Stimulated activated naive CD8-positive, alpha-beta T cell treated with anti-CD3 and anti-CD28 coated beads, Interleukin-15, Interleukin-2, amounts not matched to agents 100 ng/mL and 50 ng/mL, for 24 hours (primary cell): ENCODE results near the gene ANKRD34C.
"Not testable (repeated sequence)": the region's sequence is repeated elsewhere in the genome, so short reads cannot be mapped to it uniquely, and the experiment has no call there.

Experiments
- H3K27ac Mint-ChIP-seq: one replicate; pipeline ENCODE4 v1.8.0; 2021; ENCODE audit warnings: mild to moderate bottlenecking, mixed read lengths
- H3K27me3 Mint-ChIP-seq: one replicate; pipeline ENCODE4 v1.8.0; 2021; ENCODE audit warnings: mixed read lengths
- H3K36me3 Mint-ChIP-seq: one replicate; pipeline ENCODE4 v1.8.0; 2021; ENCODE audit warnings: low read depth, mixed read lengths
- H3K4me1 Mint-ChIP-seq: one replicate; pipeline ENCODE4 v1.8.0; 2021; ENCODE audit warnings: low read depth, mixed read lengths
- H3K4me3 Mint-ChIP-seq: one replicate; pipeline ENCODE4 v1.8.0; 2021; ENCODE audit warnings: mild to moderate bottlenecking, mixed read lengths
- H3K9me3 Mint-ChIP-seq: one replicate; pipeline ENCODE4 v1.8.0; 2021; ENCODE audit warnings: mixed read lengths

Gene ANKRD34C

GRCh38 chr15:79299126-79299840 lies 16.8 kb downstream of the ANKRD34C start:
- H3K27ac Mint-ChIP-seq, result no peak overlapping the region
- H3K9me3 Mint-ChIP-seq, result no peaks in the 10 kb centered on the region
- H3K4me1 Mint-ChIP-seq, result no peaks in the 10 kb centered on the region
- H3K36me3 Mint-ChIP-seq, result no peaks in the 10 kb centered on the region
- H3K27me3 Mint-ChIP-seq, result peaks cover 54% of the 10 kb centered on the region
- no peak overlapping the region for H3K4me3 Mint-ChIP-seq

GRCh38 chr15:79299841-79300235 lies 17.3 kb downstream of the ANKRD34C start:
- peaks cover 59% of the 10 kb centered on the region for H3K27me3 Mint-ChIP-seq
- H3K4me3 Mint-ChIP-seq, result no peak overlapping the region
- H3K27ac Mint-ChIP-seq, result no peak overlapping the region
- no peaks in the 10 kb centered on the region for H3K36me3 Mint-ChIP-seq
- H3K9me3 Mint-ChIP-seq, result no peaks in the 10 kb centered on the region
- H3K4me1 Mint-ChIP-seq, result no peaks in the 10 kb centered on the region

GRCh38 chr15:79307251-79307650 lies 24.7 kb downstream of the ANKRD34C start:
- Mint-ChIP-seq H3K27me3 (peaks cover 38% of the 10 kb centered on the region), H3K27ac (peak overlapping the region; percentile 64), H3K4me1 (peaks cover 45% of the 10 kb centered on the region), H3K4me3 (peak overlapping the region; percentile 30), H3K9me3 (no peaks in the 10 kb centered on the region), H3K36me3 (peaks cover 6% of the 10 kb centered on the region)

DNA sequence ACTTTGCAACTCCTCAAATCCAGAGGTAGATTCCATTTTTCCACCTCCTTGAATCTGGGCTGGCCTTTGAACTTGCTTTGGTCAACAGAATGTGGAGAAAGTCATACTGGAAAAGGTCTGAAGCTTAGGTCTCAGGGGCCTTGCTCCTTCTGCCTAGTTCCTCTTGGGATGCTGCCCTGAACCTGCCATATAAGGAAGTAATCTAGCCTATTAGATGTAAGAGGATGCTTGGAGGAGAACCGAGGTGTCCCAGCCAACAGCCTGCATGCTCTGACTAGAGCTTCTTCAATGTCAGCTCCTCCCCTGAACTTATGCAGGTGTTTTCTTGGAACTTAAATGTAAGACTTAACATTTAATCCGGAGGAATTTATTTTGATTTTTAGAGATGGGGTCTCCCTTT lies 26.4 kb downstream of the ANKRD34C start:
- Mint-ChIP-seq H3K9me3 (no peaks in the 10 kb centered on the region), H3K27ac (no peak overlapping the region), H3K27me3 (peaks cover 31% of the 10 kb centered on the region), H3K36me3 (peaks cover 17% of the 10 kb centered on the region), H3K4me3 (no peak overlapping the region), H3K4me1 (peaks cover 62% of the 10 kb centered on the region)

DNA sequence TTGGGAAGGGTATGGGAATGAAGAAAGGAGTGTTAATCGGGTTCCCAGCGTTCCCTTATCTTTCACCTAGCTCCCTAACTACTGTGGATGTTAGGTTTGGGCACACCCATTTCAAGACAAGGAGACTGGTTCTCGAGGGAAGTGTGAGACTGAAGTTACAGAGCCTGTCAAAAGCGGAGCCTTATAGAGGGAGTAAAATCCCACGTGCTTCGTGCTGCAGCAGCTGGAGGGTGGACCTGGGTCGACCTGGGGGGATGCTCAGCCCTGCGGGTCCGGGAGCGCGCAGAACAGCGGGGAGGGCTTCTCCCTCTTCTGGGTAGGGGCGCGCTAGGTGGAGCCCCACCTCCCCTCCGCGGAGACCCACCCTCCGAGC lies 28.1 kb downstream of the ANKRD34C start:
- Mint-ChIP-seq H3K36me3 (peaks cover 34% of the 10 kb centered on the region), H3K27me3 (peaks cover 18% of the 10 kb centered on the region), H3K27ac (peak overlapping the region; percentile 74), H3K9me3 (no peaks in the 10 kb centered on the region), H3K4me1 (peaks cover 63% of the 10 kb centered on the region), H3K4me3 (peak overlapping the region; percentile 93)

DNA sequence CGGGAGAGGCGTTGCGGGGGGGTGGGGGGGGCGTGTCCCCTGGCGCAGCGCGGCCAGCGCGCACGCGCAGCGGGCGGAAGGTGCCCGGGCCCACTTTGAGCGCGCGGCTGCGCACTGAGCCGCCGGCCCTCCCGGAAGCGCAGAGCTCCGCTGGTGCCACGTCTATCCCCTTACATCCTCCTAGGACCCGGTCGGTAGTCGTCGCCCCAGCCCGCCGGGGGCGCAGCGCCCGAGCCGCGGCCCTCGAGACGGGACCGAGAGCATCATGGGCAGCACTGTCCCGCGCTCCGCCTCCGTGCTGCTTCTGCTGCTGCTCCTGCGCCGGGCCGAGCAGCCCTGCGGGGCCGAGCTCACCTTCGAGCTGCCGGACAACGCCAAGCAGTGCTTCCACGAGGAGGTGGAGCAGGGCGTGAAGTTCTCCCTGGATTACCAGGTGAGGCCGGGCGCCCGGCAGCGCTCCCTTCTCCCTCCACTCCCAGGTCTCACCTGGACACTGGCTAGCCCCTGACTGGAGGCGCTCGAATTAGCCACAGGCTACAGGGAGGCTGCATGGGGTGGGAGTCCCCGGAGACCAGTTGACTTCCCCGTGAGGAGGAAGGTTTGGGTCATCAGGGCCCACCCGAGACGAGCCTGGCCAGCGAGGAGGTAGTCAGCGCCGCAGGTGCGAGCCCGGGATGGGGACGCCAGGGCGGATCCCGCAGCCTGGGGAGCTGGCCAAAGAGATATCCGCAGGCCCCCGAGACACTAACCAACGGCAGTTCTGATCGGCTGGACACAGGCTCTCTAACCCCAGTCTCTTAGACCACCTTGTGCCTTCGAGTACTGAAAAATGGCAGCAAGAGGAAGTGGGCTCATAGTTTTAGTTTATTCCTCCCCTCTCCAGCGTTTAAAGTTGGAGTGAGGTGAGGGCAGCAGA lies 28.7 kb downstream of the ANKRD34C start, which contains the start of gene TMED3:
TMED3 (plus strand) TSS at position 128 of the 916 bp plus-strand sequence; CDS start at position 266, 138 bp downstream.
- Mint-ChIP-seq H3K9me3 (no peaks in the 10 kb centered on the region), H3K36me3 (peaks cover 41% of the 10 kb centered on the region), H3K4me3 (peak within 1 kb of the TSS; percentile 93), H3K4me1 (peaks cover 57% of the 10 kb centered on the region), H3K27ac (peak within 1 kb of the TSS; percentile 87), H3K27me3 (peaks cover 15% of the 10 kb centered on the region)

DNA sequence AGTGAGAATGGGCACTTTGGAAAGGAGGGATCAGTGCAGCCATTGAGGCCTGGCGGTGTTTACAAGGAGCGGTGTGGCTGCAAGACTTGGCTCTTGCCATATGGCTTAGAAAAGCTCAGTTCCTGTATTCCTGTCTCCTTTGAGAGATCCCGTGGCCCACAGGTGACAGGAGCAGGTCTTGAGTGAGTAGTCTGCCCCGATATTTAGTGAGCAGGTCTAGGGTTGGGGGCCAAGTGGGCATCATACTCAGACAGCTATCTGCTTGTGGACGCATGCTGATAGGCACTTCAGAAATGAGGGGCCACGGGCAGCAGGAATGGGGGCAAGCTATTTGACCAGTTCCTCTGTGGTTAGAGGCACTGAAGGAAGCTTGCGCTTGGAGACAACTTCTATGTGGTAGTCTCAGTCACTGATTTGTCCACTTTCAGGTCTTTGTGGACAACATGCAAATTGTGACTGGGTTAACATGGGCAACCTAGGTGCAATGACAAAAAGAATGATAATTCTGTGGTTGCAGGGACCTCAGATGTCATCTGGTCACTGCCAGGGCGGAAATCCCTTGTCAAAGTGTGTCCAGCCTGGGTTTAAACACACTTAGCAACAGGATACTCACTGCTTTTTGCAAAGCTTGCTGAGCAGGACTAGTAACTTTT lies 29.5 kb downstream of the ANKRD34C start:
- Mint-ChIP-seq H3K4me3 (peak overlapping the region; percentile 93), H3K27ac (peak overlapping the region; percentile 87), H3K36me3 (peaks cover 49% of the 10 kb centered on the region), H3K27me3 (peaks cover 15% of the 10 kb centered on the region), H3K9me3 (no peaks in the 10 kb centered on the region), H3K4me1 (peaks cover 54% of the 10 kb centered on the region)

- H3K27me3 Mint-ChIP-seq, result peaks cover 8% of the 10 kb centered on the region
- H3K4me3 Mint-ChIP-seq, result no peak overlapping the region
- H3K4me1 Mint-ChIP-seq, result peaks cover 39% of the 10 kb centered on the region
- H3K27ac Mint-ChIP-seq, result no peak overlapping the region
- H3K36me3 Mint-ChIP-seq, result peaks cover 70% of the 10 kb centered on the region
- H3K9me3 Mint-ChIP-seq, result no peaks in the 10 kb centered on the region
Measured at GRCh38 chr15:79314186-79314585, 31.7 kb downstream of the ANKRD34C start.

- Mint-ChIP-seq H3K9me3 (no peaks in the 10 kb centered on the region), H3K27ac (no peak overlapping the region), H3K4me3 (no peak overlapping the region), H3K4me1 (peaks cover 38% of the 10 kb centered on the region), H3K27me3 (peaks cover 5% of the 10 kb centered on the region), H3K36me3 (peaks cover 76% of the 10 kb centered on the region)
Measured at GRCh38 chr15:79314811-79315210, 32.3 kb downstream of the ANKRD34C start.

- Mint-ChIP-seq H3K27ac (no peak overlapping the region), H3K27me3 (no peaks in the 10 kb centered on the region), H3K4me1 (peaks cover 30% of the 10 kb centered on the region), H3K4me3 (no peak overlapping the region), H3K36me3 (peaks cover 82% of the 10 kb centered on the region), H3K9me3 (no peaks in the 10 kb centered on the region)
Measured at GRCh38 chr15:79315623-79316328, 33.3 kb downstream of the ANKRD34C start.

- H3K4me3 Mint-ChIP-seq, result no peak overlapping the region
- H3K27me3 Mint-ChIP-seq, result no peaks in the 10 kb centered on the region
- H3K9me3 Mint-ChIP-seq, result no peaks in the 10 kb centered on the region
- peaks cover 27% of the 10 kb centered on the region for H3K4me1 Mint-ChIP-seq
- H3K27ac Mint-ChIP-seq, result no peak overlapping the region
- peaks cover 90% of the 10 kb centered on the region for H3K36me3 Mint-ChIP-seq
Measured at GRCh38 chr15:79316864-79317263, 34.3 kb downstream of the ANKRD34C start.

GRCh38 chr15:79319973-79320372 lies 37.5 kb downstream of the ANKRD34C start:
- H3K27ac Mint-ChIP-seq, H3K27me3 Mint-ChIP-seq, H3K9me3 Mint-ChIP-seq, H3K4me3 Mint-ChIP-seq, H3K4me1 Mint-ChIP-seq: not testable (repeated sequence)
- H3K36me3 Mint-ChIP-seq, result peaks cover 93% of the 10 kb centered on the region

GRCh38 chr15:79321876-79322275 lies 39.4 kb downstream of the ANKRD34C start:
- peaks cover 3% of the 10 kb centered on the region for H3K4me1 Mint-ChIP-seq
- H3K4me3 Mint-ChIP-seq, result no peak overlapping the region
- H3K27me3 Mint-ChIP-seq, result no peaks in the 10 kb centered on the region
- peaks cover 92% of the 10 kb centered on the region for H3K36me3 Mint-ChIP-seq
- H3K9me3 Mint-ChIP-seq, result no peaks in the 10 kb centered on the region
- no peak overlapping the region for H3K27ac Mint-ChIP-seq

- no peak overlapping the region for H3K27ac Mint-ChIP-seq
- H3K4me1 Mint-ChIP-seq, result peaks cover under 1% of the 10 kb centered on the region
- H3K27me3 Mint-ChIP-seq, result no peaks in the 10 kb centered on the region
- H3K9me3 Mint-ChIP-seq, result no peaks in the 10 kb centered on the region
- peaks cover 92% of the 10 kb centered on the region for H3K36me3 Mint-ChIP-seq
- no peak overlapping the region for H3K4me3 Mint-ChIP-seq
Measured at GRCh38 chr15:79322306-79322705, 39.8 kb downstream of the ANKRD34C start.
